MG63 (cell line): ENCODE results near the gene EMP2. TPM values are rescaled to one million over a fixed set of nuclear protein-coding genes. Genes with fewer than 3 reads are reported as not detected.

ENCODE experiments used
- DNase-seq: peaks from one replicate; pipeline ENCODE4 v3.0.0-alpha.2; 2020
- H3K27me3 ChIP-seq: fragments of 250-450 bp; sonication (Bioruptor Pico); 2 replicates; pipeline ENCODE4 v1.5.1; 2020; ENCODE audit warnings: mild to moderate bottlenecking, moderate library complexity
- H3K36me3 ChIP-seq: fragments of 250-450 bp; sonication (Bioruptor Pico); 2 replicates; pipeline ENCODE4 v1.5.1; 2020; ENCODE audit warnings: mild to moderate bottlenecking, moderate library complexity
- H3K4me3 ChIP-seq: fragments of 250-450 bp; sonication (Bioruptor Pico); 2 replicates; pipeline ENCODE4 v1.5.1; 2020; ENCODE audit warnings: mild to moderate bottlenecking, moderate library complexity
- H3K9me3 ChIP-seq: fragments of 250-450 bp; sonication (Bioruptor Pico); 2 replicates; pipeline ENCODE4 v1.5.1; 2020; ENCODE audit warnings: mild to moderate bottlenecking, moderate library complexity
- total RNA-seq: library from RNA; depleted of rRNA; stranded (reverse); fragments of >200 nt; shearing (Covaris generic); gene quantifications from 2 replicates; pipeline ENCODE4 v1.2.3, GENCODE V29; 2014; ENCODE audit warnings: low replicate concordance

EMP2 gene
- total RNA-seq, 1 experiment from 2014 or later = 22.5 TPM

DNA sequence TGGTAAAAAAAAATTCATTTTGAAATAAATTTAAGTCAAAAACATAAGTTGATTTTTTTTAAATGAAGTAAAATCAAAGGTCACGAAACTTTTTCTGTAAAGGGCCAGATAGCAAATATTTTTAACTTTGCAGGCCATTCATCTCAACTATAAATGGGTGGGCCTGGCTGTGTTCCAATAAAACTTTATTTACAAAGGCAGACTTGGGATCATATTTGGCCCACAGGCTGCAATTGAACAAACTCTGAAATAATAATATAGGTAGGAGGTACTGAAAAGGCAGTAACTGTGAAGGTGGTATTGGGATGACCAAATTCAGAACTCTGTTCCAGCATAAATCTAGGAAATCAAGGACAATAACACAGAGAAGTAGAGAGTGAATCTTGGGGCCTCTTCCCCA lies 12.2 kb upstream of the EMP2 start:
- no peaks in the 10 kb centered on the region for H3K9me3 ChIP-seq
- H3K36me3 ChIP-seq = no peaks in the 10 kb centered on the region
- H3K27me3 ChIP-seq = peaks cover 4% of the 10 kb centered on the region; the same call in 1 of the 2 replicates
- no peak overlapping the region for H3K4me3 ChIP-seq
- no peak for DNase-seq

DNA sequence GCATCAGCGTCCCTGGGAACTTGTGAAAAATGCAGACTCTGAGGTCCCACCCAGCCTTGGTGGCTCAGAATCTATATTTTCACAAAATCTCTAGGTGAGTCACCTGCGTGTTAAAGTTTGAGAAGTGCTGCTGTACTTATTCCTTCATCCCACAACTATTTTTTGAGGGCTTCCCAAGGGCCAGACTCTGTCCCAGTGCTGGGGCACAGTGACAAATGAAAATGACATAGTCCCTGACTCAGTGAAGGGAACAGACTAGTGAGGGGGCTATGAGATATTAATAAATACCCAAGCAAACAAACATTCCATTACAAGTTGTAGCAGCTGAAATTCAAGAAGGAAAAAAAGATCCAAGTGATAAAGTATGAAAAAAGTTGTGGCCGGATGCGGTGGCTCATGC lies 9.9 kb upstream of the EMP2 start:
- H3K36me3 ChIP-seq = no peaks in the 10 kb centered on the region
- no peak overlapping the region for H3K4me3 ChIP-seq
- peaks cover 4% of the 10 kb centered on the region; the same call in 1 of the 2 replicates for H3K27me3 ChIP-seq
- H3K9me3 ChIP-seq = no peaks in the 10 kb centered on the region
- DNase-seq = no peak

DNA sequence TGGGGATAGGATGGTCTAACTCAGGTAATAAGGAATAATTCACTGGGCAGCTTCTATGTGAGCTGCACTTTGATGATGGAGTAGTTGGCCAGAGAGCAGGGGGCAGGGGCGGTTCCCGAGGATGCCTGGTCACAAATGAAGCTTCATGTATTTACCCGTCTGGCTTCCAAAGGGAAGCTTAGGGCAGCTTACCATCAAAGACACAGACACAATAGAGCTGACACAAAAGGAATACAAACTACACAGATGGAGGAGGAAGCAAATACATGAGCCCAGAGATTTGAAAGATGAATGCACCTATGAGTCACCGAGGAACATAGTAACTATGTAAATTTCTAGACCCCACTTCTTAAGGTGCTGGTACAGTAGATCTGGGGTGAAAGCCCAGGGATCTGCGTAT lies 8.7 kb upstream of the EMP2 start:
- H3K36me3 ChIP-seq = no peaks in the 10 kb centered on the region
- no peaks in the 10 kb centered on the region for H3K9me3 ChIP-seq
- DNase-seq = no peak
- H3K4me3 ChIP-seq = no peak overlapping the region
- peaks cover 4% of the 10 kb centered on the region; the same call in 1 of the 2 replicates for H3K27me3 ChIP-seq

DNA sequence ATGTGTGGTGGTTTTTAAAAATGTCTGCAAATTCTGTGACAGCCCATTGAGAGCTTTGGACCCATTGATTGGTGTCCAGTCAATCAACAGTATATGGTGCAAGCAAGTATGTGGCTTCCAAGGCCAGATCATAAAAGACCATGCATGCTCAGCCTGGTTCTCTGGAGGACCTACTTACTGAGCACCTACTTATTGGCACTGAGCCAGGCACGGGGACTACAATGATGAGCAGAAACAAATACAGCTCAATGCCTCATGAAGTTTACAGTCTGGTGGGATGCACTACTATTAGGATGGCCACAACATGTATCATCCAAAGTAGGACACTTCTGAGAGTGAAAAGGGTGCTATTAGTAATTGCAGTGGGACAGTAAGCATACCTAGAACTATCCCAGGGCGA lies 7.2 kb upstream of the EMP2 start:
- peaks cover 4% of the 10 kb centered on the region; the same call in 1 of the 2 replicates for H3K9me3 ChIP-seq
- H3K27me3 ChIP-seq = peaks cover 4% of the 10 kb centered on the region; the same call in 1 of the 2 replicates
- H3K36me3 ChIP-seq = no peaks in the 10 kb centered on the region
- no peak overlapping the region for H3K4me3 ChIP-seq
- no peak for DNase-seq

DNA sequence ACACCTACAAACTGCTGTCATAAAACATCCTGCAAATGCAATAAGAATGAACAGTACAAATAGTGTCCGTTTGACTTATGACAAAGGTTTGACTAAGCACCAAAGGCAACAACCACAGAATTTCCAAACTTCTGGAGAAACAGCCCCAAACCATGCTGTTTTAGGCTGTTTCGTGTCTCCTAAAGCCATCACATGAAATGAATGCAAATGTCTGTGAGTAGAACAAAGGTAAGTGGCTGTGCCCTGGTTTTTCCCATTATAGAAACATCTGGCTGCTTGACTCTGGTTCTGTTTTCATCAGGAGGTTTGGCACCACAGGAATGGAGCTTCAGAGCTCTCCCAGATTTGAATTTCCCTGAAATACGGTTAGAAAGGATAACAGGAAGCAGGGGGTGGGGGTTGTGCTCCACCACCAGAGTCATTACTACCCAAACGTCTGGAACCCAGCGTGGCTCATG lies 4.6 kb upstream of the EMP2 start:
- Histone ChIP-seq H3K9me3 (peaks cover 4% of the 10 kb centered on the region; the same call in 1 of the 2 replicates), H3K36me3 (no peaks in the 10 kb centered on the region), H3K4me3 (no peak overlapping the region), H3K27me3 (peaks cover 4% of the 10 kb centered on the region; the same call in 1 of the 2 replicates)
- DNase-seq = no peak

- Histone ChIP-seq H3K9me3 (peaks cover 4% of the 10 kb centered on the region; the same call in 1 of the 2 replicates), H3K27me3 (no peaks in the 10 kb centered on the region), H3K4me3 (no peak overlapping the region), H3K36me3 (0 out of 2 replicates have a peak, but pooled peaks cover 3% of the 10 kb centered on the region)
- DNase-seq = no peak
Measured at GRCh38 chr16:10583269-10583668, 2.9 kb upstream of the EMP2 start.

DNA sequence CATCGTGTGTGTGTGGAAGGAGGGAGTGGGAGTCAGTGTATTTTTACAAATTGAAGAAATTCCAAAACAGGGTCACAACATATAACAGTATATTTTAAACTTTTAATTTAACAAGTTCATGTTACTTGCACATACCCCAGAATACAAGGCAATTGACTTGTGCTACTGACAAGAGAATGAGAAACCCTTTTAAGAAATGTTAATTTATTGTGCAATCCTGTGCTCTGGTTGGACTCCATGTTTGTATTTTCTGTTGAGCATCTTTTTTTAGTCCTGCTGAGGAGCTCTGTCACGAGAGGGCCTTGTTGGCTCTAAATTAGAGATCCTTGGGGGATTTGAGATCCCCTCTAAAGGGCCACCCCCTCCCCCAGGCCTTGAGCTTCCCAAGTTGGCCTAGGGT lies 1.1 kb upstream of the EMP2 start:
- DNase-seq = no peak

DNA sequence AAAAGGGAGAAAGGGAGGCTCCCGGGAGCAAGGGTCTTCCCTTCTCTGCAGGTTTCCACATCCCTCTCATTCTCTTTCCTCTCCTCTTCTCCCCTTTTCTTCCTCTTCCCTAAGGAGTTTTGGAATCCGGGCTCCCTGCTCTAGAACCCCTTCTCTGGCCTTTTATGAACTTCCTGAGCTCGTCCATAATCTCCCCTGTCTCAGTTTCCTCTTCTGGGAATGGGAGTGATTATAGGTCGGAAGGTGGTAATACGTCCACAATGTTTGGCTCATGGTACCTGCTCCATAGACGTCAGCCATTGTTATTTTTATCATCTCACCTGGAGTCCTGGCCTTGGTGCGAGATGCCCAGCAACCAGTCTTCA lies 467 bp upstream of the EMP2 start:
- Histone ChIP-seq H3K27me3 (no peaks in the 10 kb centered on the region), H3K4me3 (peak overlapping the region; percentile 75), H3K9me3 (peaks cover 4% of the 10 kb centered on the region; the same call in 1 of the 2 replicates), H3K36me3 (0 out of 2 replicates have a peak, but pooled peaks cover 3% of the 10 kb centered on the region)
- DNase-seq = no peak

More for the DNA sequence above, 1.1 kb upstream of the EMP2 start:
- Histone ChIP-seq H3K9me3 (peaks cover 4% of the 10 kb centered on the region; the same call in 1 of the 2 replicates), H3K4me3 (no peak overlapping the region), H3K36me3 (0 out of 2 replicates have a peak, but pooled peaks cover 3% of the 10 kb centered on the region), H3K27me3 (no peaks in the 10 kb centered on the region)

DNA sequence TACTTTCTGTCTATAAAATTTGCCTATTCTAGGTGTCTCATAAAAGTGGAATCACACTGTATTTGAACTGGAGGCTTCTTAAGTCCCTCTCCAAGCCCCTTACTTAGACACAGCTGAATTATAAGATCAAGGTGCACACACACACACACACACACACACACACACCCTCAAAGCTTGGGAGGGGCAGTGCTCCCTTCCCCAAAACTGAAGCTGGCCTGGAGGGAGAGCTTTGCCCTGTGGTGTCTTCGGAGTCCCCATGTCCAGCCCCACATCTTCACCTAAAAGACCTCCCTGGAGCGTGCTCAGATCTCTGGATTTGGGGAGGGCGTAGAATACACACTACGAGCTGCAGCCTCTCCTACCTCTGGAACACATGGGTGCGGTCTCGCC lies 828 bp downstream of the EMP2 start:
- H3K9me3 ChIP-seq = peaks cover 4% of the 10 kb centered on the region; the same call in 1 of the 2 replicates
- H3K36me3 ChIP-seq = 0 out of 2 replicates have a peak, but pooled peaks cover 3% of the 10 kb centered on the region
- H3K27me3 ChIP-seq = no peaks in the 10 kb centered on the region
- no peak for DNase-seq
- H3K4me3 ChIP-seq = peak overlapping the region; percentile 75

DNA sequence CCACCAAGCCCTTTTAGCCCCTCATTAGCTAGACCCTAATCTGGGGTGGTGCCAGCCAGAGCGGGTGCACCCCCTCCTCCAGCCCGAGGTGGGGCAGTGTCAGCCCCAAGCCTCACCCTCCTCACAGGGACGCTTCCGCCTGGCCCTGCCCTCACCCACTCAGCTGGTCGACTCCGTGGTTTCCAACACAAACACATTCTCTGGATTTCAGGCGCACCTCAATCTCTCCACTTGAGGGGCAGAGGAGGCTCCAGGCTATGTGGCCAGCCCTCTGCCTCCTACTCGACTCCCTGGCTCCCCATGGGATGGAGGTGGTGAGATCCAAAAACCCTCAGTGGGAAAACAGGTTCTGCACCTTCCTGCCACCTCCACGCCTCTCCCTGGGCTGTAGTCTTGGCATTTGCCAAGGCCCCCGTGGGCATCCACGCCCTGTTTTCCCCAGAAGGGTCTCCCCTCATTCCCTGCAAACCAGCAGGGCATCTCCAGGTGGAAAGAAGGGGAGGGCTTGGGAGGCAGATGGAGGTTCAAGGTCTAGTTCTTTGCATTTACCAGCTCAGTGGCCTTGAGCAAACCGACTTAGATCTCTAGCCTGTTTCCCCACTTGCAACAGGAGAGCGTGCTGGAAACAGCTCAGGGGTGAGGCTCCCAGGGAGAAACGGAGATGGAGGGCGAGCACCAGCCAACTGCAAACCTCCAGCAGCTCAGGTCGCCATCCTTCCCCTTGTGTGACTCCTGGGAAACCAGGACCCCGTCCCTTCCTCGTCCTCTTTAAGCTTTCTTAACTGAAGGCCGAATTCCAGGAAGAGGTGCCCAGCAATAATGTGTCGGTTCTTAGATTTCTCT lies 1.7 kb downstream of the EMP2 start:
- no peaks in the 10 kb centered on the region for H3K27me3 ChIP-seq
- 0 out of 2 replicates have a peak, but pooled peaks cover 3% of the 10 kb centered on the region for H3K36me3 ChIP-seq
- no peak for DNase-seq
- H3K9me3 ChIP-seq = peaks cover 4% of the 10 kb centered on the region; the same call in 1 of the 2 replicates
- H3K4me3 ChIP-seq = peak overlapping the region; percentile 75

DNA sequence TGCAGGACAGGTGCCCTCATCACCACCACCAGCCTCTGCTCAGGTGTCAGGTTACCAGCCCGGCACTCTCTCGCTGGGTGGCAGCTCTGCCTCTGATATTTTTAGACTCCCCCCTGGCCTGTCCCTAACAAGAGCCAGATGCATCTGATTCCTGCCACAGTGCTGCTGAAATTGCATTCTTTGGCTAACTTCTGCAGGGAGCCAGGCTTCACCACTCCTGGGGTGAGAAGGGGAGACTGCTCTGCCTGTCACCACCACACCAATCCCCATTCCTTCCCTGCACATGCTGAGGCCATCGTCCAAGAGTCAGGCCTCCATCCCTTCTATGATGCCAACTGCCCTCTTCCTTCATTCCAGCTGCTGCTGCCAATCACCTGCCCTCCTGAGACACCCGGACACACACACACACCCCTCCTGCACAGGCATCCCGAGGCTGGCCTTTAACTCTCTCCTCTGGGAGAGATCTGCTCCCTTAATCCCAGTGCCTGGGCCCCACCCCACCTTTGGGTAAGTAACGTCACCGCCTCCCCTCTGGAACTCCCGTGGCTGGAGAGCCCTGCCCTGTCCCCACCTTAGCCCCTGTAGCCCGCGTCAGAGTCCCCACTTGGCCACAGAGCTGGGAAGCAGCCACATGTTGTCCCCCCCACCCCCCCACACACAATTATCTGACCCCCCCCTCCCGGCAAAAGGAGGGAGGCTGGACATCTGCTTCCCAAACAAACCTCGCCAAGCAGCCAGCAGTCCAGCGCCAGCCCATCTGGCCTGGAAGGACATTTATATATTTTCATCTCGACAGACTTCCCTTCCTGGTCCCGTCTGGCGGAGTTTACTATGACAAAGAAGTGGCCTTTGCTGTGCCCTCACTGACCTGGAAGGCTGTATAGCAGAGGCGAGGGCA lies 2.8 kb downstream of the EMP2 start:
- DNase-seq = no peak
- Histone ChIP-seq H3K36me3 (0 out of 2 replicates have a peak, but pooled peaks cover 3% of the 10 kb centered on the region), H3K27me3 (no peaks in the 10 kb centered on the region), H3K4me3 (no peak overlapping the region), H3K9me3 (no peaks in the 10 kb centered on the region)

- H3K36me3 ChIP-seq = 0 out of 2 replicates have a peak, but pooled peaks cover 3% of the 10 kb centered on the region
- H3K27me3 ChIP-seq = no peaks in the 10 kb centered on the region
- H3K4me3 ChIP-seq = no peak overlapping the region
- H3K9me3 ChIP-seq = no peaks in the 10 kb centered on the region
- no peak for DNase-seq
Measured at GRCh38 chr16:10576390-10577304, 3.8 kb downstream of the EMP2 start.

DNA sequence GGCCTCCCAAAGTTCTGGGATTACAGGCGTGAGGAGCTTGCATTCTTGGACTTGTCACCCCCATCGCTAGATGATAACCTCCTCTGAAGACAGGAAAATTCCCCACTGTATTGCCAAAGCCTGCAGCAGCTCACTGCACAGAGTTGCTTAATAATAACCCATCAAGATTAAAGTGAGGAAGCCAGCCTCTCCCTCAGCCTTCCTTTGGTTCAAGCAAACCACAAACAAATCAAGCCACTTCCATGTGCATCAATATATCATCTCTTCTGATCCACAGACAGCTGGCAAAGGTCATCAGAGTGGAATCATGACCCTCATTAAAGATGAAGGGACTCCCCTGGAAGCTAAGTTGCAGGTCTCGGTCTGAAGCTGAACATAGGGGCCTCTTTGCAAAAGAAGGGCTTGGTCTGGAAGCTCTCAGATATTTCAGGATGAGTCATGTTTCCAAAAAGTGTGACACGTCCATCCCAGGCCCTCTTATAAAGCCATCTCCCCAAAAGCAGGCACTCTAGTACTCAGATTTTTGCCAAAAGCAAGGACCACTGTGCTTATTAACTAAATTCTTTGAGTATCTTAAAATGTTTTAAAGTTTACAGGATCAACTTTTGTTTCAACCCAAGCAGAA lies 4.8 kb downstream of the EMP2 start:
- 0 out of 2 replicates have a peak, but pooled peaks cover 3% of the 10 kb centered on the region for H3K36me3 ChIP-seq
- no peak for DNase-seq
- no peaks in the 10 kb centered on the region for H3K27me3 ChIP-seq
- H3K9me3 ChIP-seq = no peaks in the 10 kb centered on the region
- no peak overlapping the region for H3K4me3 ChIP-seq

DNA sequence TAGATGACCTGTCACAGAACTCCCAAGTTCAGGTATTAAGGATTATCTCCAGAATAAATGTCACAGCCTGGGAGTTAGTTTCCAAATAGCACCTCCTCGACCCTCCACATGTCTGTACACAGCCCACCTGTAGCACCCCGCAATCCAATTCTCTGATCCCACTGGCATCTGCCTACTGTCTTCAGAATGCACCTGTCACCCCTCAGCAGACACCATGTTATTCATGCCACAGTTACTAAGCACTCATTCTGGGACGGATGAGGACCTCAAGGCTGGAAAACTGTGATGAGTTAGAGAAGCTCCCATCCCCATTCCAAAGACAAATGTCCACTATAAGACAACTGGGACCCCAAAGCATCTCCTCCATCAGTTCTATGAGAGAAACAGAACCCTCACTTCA lies 7.8 kb downstream of the EMP2 start:
- no peak for DNase-seq
- Histone ChIP-seq H3K36me3 (no peaks in the 10 kb centered on the region; the same call in 1 of the 2 replicates), H3K9me3 (no peaks in the 10 kb centered on the region), H3K4me3 (no peak overlapping the region), H3K27me3 (no peaks in the 10 kb centered on the region)

GRCh38 chr16:10571354-10571753 lies 9.0 kb downstream of the EMP2 start:
- DNase-seq = no peak
- no peak overlapping the region for H3K4me3 ChIP-seq
- H3K9me3 ChIP-seq = no peaks in the 10 kb centered on the region
- no peaks in the 10 kb centered on the region; the same call in 1 of the 2 replicates for H3K36me3 ChIP-seq
- H3K27me3 ChIP-seq = no peaks in the 10 kb centered on the region
